BJ (cell line): ENCODE measurements around the gene KCNG4. TPM values are rescaled to one million over a fixed set of nuclear protein-coding genes. Genes with fewer than 3 reads are reported as not detected.

Experiments used
- CTCF ChIA-PET: fragments of 350-600 bp; formaldehyde crosslinking; extraction: SDS; loops from one replicate; lab custom pipeline; 2021; ENCODE audit warnings: antibody characterized with exemption, inconsistent platforms; lab: Yijun Ruan, JAX
- POLR2A ChIA-PET: fragments of 300-600 bp; sonication (Branson Sonifier 250); formaldehyde crosslinking; extraction: SDS; loops from one replicate; lab custom pipeline; 2021; ENCODE audit warnings: antibody characterized with exemption; lab: Charles Lee
- DNase-seq: peaks from one replicate; pipeline ENCODE4 v3.0.0-alpha.2; 2011; ENCODE audit warnings: low read depth
- H3K27me3 ChIP-seq: 2 replicates; pipeline ENCODE4 v1.6.0; 2011; ENCODE audit warnings: low read length; ENCODE audit not compliant: control insufficient read depth, insufficient read depth
- H3K36me3 ChIP-seq: 2 replicates; pipeline ENCODE4 v1.5.1; 2011; ENCODE audit warnings: low read length; ENCODE audit not compliant: control insufficient read depth, insufficient read depth
- H3K4me3 ChIP-seq: 2 replicates; pipeline ENCODE4 v1.5.1; 2011; ENCODE audit warnings: low read depth, mild to moderate bottlenecking, control low read depth, low read length
- polyA minus RNA-seq: library from RNA; depleted of rRNA, polyadenylated mRNA; stranded (reverse); fragments of >200 nt; gene quantifications from 2 replicates; pipeline ENCODE4 v1.2.3, GENCODE V29; 2011; rRNA and poly(A)+ RNA removed
- polyA plus RNA-seq: library from polyadenylated mRNA; depleted of rRNA; stranded (reverse); fragments of >200 nt; gene quantifications from 2 replicates; pipeline ENCODE4 v1.2.3, GENCODE V29; 2011; rRNA removed
- TF ChIP-seq, protein P1 (sequence below): IDR thresholded peaks from 2 replicates; pipeline ENCODE4 v1.5.1; 2011; ENCODE audit warnings: low read depth, mild to moderate bottlenecking, control low read depth, inconsistent platforms, low read length, moderate library complexity; ENCODE audit not compliant: insufficient read depth

Gene KCNG4, protein sequence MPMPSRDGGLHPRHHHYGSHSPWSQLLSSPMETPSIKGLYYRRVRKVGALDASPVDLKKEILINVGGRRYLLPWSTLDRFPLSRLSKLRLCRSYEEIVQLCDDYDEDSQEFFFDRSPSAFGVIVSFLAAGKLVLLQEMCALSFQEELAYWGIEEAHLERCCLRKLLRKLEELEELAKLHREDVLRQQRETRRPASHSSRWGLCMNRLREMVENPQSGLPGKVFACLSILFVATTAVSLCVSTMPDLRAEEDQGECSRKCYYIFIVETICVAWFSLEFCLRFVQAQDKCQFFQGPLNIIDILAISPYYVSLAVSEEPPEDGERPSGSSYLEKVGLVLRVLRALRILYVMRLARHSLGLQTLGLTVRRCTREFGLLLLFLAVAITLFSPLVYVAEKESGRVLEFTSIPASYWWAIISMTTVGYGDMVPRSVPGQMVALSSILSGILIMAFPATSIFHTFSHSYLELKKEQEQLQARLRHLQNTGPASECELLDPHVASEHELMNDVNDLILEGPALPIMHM
- not detected in 2 replicates for polyA plus RNA-seq
- polyA minus RNA-seq = 0.05 TPM in 1 of 2 replicates, not detected in the other

DNA sequence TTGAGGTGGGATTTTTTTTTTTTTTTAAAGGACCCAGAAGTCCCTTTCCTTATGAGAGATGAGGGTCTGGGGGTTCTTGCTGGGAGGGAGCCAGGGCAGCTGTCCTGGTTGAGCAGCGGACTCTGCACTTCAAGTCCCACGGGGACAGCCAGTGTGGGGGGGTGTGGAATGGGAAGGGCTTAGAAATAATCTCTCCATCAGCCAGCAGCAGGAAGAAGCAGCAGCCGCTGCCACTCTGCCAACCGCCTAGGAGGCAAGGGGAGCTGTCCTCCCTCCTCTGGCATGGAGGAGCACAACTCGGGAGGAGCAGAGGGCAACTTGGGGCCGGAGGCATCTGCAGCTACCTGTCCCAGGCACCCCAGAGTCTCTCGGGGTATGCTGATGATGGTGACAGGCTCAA, at the start of gene KCNG4:
KCNG4 (minus strand) TSS at position 104 of the 400 bp plus-strand sequence. CDS start 2,527 bp downstream, outside the sequence.
- H3K27me3 ChIP-seq = peaks cover 22% of the 10 kb centered on the region
- CTCF ChIA-PET = interaction anchor here (1.1 to 1.4 kb wide), 2 partner anchors 51 to 53 kb away, joined by 3 to 4 read pairs; partner anchors contain the start of gene TAF1C
- DNase-seq = no peak
- H3K4me3 ChIP-seq = no peak within 1 kb of the TSS
- TF ChIP-seq, protein P1, sequence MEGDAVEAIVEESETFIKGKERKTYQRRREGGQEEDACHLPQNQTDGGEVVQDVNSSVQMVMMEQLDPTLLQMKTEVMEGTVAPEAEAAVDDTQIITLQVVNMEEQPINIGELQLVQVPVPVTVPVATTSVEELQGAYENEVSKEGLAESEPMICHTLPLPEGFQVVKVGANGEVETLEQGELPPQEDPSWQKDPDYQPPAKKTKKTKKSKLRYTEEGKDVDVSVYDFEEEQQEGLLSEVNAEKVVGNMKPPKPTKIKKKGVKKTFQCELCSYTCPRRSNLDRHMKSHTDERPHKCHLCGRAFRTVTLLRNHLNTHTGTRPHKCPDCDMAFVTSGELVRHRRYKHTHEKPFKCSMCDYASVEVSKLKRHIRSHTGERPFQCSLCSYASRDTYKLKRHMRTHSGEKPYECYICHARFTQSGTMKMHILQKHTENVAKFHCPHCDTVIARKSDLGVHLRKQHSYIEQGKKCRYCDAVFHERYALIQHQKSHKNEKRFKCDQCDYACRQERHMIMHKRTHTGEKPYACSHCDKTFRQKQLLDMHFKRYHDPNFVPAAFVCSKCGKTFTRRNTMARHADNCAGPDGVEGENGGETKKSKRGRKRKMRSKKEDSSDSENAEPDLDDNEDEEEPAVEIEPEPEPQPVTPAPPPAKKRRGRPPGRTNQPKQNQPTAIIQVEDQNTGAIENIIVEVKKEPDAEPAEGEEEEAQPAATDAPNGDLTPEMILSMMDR = no peak
- POLR2A ChIA-PET = no interaction called here
- H3K36me3 ChIP-seq = no peaks in the 10 kb centered on the region

DNA sequence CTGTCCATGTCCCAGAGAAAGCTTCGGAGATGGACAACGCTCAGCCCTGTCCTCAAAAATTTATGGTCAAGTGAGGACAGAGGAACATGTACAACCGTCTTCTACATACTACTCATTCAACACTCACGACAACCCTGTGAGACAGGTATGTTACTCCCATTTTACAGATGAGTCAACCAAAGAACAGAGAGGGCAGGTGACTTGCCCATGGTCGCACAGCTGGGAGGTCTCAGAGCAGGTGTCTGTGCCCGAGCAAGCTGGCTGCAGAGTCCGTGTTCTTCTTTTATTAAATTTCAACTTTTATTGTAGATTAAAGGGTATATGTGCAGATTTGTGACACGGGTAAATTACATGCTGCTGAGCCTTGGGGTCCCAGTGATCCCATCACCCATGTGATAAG, 49.1 kb upstream of the KCNG4 start:
- ChIA-PET POLR2A (no interaction called here), CTCF (interaction anchor here (0.6 to 4.8 kb wide), 2 partner anchors 12 to 48 kb away, joined by 3 to 35 read pairs; no protein-coding TSS in a partner anchor)
- DNase-seq = no peak
- TF ChIP-seq, protein P1 = no peak
- Histone ChIP-seq H3K27me3 (no peaks in the 10 kb centered on the region), H3K4me3 (no peak overlapping the region), H3K36me3 (no peaks in the 10 kb centered on the region)

DNA sequence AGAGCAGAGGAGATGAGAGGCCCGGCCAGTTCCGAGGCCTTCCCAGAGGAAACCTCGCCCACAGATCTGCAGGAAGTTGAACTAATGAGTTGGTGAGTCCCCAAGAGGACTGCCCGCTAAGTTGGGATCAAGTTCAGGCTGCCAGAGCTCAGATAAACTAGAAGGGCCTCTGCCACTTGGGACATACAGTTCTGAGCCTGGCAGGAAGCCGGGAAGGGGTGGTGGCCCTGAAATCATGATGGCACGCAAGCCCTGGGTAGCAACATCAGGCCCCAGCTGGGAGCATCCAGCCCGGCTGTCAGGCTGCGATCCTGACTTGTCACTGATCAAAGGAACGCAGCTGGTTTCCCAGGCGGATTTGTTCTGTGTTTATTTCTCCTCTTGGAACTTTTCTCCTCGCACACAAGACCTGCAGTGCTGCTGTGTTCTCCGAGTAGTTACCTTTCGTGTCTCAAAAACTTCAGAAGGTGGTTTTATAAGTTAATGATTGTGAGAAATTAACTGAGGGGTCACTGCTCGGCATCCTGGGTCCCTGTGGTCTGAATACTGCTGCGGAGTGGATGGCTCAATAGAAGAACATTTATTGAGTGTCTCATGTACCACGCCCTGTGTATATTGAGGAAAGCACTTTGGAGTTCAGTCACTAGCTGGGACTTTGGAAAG, 46.9 kb upstream of the KCNG4 start:
- CTCF ChIA-PET = interaction anchor here (2.1 to 4.8 kb wide), 2 partner anchors 9 to 21 kb away, joined by 8 to 35 read pairs; no protein-coding TSS in a partner anchor
- no peak for DNase-seq
- no peak overlapping the region for H3K4me3 ChIP-seq

DNA sequence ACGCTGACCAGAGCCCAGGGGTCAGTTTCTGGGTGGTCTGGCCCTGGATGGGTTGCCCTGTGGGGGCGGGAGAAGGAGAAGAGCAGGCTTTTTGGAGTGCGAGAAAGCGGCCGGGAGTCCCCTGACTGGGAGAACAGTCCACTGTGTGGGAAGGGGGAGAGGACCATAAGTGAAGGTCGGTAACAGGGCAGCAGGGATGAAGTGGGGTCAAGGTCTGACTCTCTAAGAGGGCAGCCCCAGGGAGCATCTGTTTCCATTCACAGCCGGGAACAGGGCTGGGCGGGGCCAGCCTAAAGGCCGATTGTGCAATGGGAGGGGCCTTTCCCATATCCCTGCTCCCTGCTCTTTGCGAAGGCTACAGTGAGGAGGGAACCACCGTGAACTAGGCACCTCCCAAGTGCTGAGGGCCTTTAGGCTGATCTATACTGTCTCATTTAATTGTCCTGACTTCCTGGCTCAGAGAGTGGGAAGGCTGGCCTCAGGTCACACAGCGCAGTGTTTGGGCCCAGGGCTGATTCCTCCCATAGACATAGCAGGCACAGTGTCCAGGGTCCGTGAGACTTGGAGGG, 44.4 kb upstream of the KCNG4 start:
- Histone ChIP-seq H3K27me3 (no peaks in the 10 kb centered on the region), H3K4me3 (no peak overlapping the region), H3K36me3 (no peaks in the 10 kb centered on the region)
- ChIA-PET CTCF (interaction anchor here (4.7 kb wide), 1 partner anchor 23 kb away, joined by 28 read pairs; no protein-coding TSS in a partner anchor), POLR2A (no interaction called here)
- DNase-seq = no peak
- TF ChIP-seq, protein P1 = no peak

More for the DNA sequence above, 46.9 kb upstream of the KCNG4 start:
- POLR2A ChIA-PET = no interaction called here
- no peaks in the 10 kb centered on the region for H3K36me3 ChIP-seq
- TF ChIP-seq, protein P1 = no peak
- H3K27me3 ChIP-seq = no peaks in the 10 kb centered on the region
